Measurements from ENCODE around the gene PDILT. TPM values are rescaled to one million over a fixed set of nuclear protein-coding genes. Genes with fewer than 3 reads are reported as not detected.

The PDILT gene
- total RNA-seq, 1 experiment from 2014 or later, result not detected

- Histone ChIP-seq H2BK120ac (ENCODE audit: low read depth, low read length, poor library complexity, severe bottlenecking) (no peak overlapping the region), H3K4me1 (ENCODE audit: insufficient read depth, low read length) (no peaks in the 10 kb centered on the region), H2AK5ac (ENCODE audit: insufficient read length, low read length) (no peak overlapping the region), H3K9ac (ENCODE audit: extremely low read depth, insufficient read length, low read length) (no peak overlapping the region), H3K27me3 (ENCODE audit: insufficient read depth, low read length) (no peaks in the 10 kb centered on the region), H4K8ac (replicated peaks; ENCODE audit: insufficient read length, low read depth, low read length) (no peak overlapping the region), H4K5ac (ENCODE audit: insufficient read length, low read depth, low read length) (no peak overlapping the region), H3K9me3 (ENCODE audit: control insufficient read depth, low read depth, low read length) (no peaks in the 10 kb centered on the region), H3T11ph (ENCODE audit: low read length) (no peak overlapping the region), H3K4ac (ENCODE audit: low read depth, low read length) (no peak overlapping the region), H2BK15ac (ENCODE audit: low read depth, low read length) (no peak overlapping the region), H3K27ac (ENCODE audit: insufficient read length, low read depth, low read length) (no peak overlapping the region), H2BK20ac (ENCODE audit: low read depth, low read length, poor library complexity, severe bottlenecking) (no peak overlapping the region), H4K20me1 (ENCODE audit: control insufficient read depth, insufficient read depth, insufficient read length) (no peaks in the 10 kb centered on the region), H3K23ac (ENCODE audit: insufficient read length, low read depth, low read length) (no peak overlapping the region), H2AFZ (ENCODE audit: low read length) (no peak overlapping the region), H3K79me2 (ENCODE audit: insufficient read depth, low read length) (0 out of 2 replicates have a peak, but pooled peaks cover 2% of the 10 kb centered on the region), H3K56ac (ENCODE audit: insufficient read length, low read depth, low read length) (no peak overlapping the region), H3K4me2 (ENCODE audit: insufficient read depth, insufficient read length, low read length) (no peak overlapping the region), H4K91ac (ENCODE audit: insufficient read length, low read depth, low read length) (no peak overlapping the region), H3K23me2 (ENCODE audit: insufficient read length, low read depth, low read length, poor library complexity, severe bottlenecking) (no peaks in the 10 kb centered on the region), H2BK12ac (ENCODE audit: insufficient read length, low read depth, low read length) (no peak overlapping the region), H3K14ac (ENCODE audit: insufficient read depth, low read length) (no peak overlapping the region), H3K79me1 (ENCODE audit: insufficient read depth, low read depth, low read length, poor library complexity, severe bottlenecking) (no peaks in the 10 kb centered on the region), H3K18ac (ENCODE audit: insufficient read length, low read depth, low read length) (no peak overlapping the region), H2BK5ac (ENCODE audit: insufficient read length, low read length) (no peak overlapping the region)
- no peaks in the 10 kb centered on the region; a peak in 1 of 5 replicates for H3K9me3 Mint-ChIP-seq
- no peak for DNase-seq
- H3K27me3 Mint-ChIP-seq (ENCODE audit: low read depth), result peaks cover 3% of the 10 kb centered on the region
- no peak for TF ChIP-seq CTCF (conservative IDR thresholded peaks at IDR 0.05)
- WGBS (ENCODE audit: extremely low coverage, insufficient read length, low lambda C conversion rate), result no CpG with 5 or more reads among the region's 8 CpGs
- H3K36me3 Mint-ChIP-seq (ENCODE audit: insufficient read depth in 1 of 3, low read depth in 3 of 3), result no peaks in the 10 kb centered on the region
- H3K27ac Mint-ChIP-seq, result no peak overlapping the region
- peaks cover 2 to 10% of the 10 kb centered on the region in 2 experiments; a peak in 2 of 4 replicates for H3K4me1 Mint-ChIP-seq
- H3K4me3 Mint-ChIP-seq, result no peak overlapping the region
Measured at GRCh38 chr16:20332411-20332810, 72.1 kb downstream of the PDILT start.

Measured in H9 (cell line).